Measurements from ENCODE around the gene NELFA. TPM values are rescaled to one million over a fixed set of nuclear protein-coding genes. Genes with fewer than 3 reads are reported as not detected.

NELFA gene
- total RNA-seq, 1 experiment from 2014 or later = 55.0 TPM

DNA sequence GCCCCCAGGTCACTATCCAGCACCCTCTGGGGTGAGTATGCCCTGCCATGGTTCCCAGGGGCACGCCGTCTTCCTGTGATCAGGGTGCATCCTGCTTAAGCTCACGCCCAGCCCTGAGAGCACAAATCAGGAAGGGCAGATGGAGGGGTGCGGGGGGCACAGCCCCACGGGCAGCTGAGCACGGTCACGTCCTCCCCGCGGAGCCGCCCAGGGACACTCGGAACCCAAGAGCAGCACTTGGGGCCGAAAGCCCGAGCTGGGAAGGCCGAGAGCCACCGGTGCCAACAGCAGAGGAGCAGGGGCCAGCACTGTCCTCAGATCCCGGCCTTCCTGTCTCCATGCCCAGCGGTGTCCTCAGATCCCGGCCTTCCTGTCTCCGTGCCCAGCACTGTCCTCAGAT lies 21.5 kb downstream of the NELFA start:
- Histone ChIP-seq H3K79me2 (ENCODE audit: insufficient read depth, low read length) (no peaks in the 10 kb centered on the region; the same call in 1 of the 2 replicates), H3K27ac (ENCODE audit: insufficient read length, low read depth, low read length) (no peak overlapping the region), H3K23me2 (ENCODE audit: insufficient read length, low read depth, low read length, poor library complexity, severe bottlenecking) (no peaks in the 10 kb centered on the region), H2BK5ac (ENCODE audit: insufficient read length, low read length) (no peak overlapping the region), H3K79me1 (ENCODE audit: insufficient read depth, low read depth, low read length, poor library complexity, severe bottlenecking) (peaks cover 10% of the 10 kb centered on the region), H3K9me3 (ENCODE audit: control insufficient read depth, low read depth, low read length) (no peaks in the 10 kb centered on the region), H2AK5ac (ENCODE audit: insufficient read length, low read length) (no peak overlapping the region), H3K18ac (ENCODE audit: insufficient read length, low read depth, low read length) (no peak overlapping the region), H3K56ac (ENCODE audit: insufficient read length, low read depth, low read length) (no peak overlapping the region), H4K8ac (replicated peaks; ENCODE audit: insufficient read length, low read depth, low read length) (no peak overlapping the region), H3K9ac (ENCODE audit: extremely low read depth, insufficient read length, low read length) (no peak overlapping the region), H2BK12ac (ENCODE audit: insufficient read length, low read depth, low read length) (no peak overlapping the region), H4K91ac (ENCODE audit: insufficient read length, low read depth, low read length) (no peak overlapping the region), H3K4me2 (ENCODE audit: insufficient read depth, insufficient read length, low read length) (no peak overlapping the region), H4K20me1 (ENCODE audit: control insufficient read depth, insufficient read depth, insufficient read length) (no peaks in the 10 kb centered on the region), H2BK20ac (ENCODE audit: low read depth, low read length, poor library complexity, severe bottlenecking) (no peak overlapping the region), H2BK15ac (ENCODE audit: low read depth, low read length) (no peak overlapping the region), H3T11ph (ENCODE audit: low read length) (no peak overlapping the region), H2AFZ (ENCODE audit: low read length) (no peak overlapping the region), H3K4me1 (ENCODE audit: insufficient read depth, low read length) (no peaks in the 10 kb centered on the region), H3K4ac (ENCODE audit: low read depth, low read length) (no peak overlapping the region), H3K14ac (ENCODE audit: insufficient read depth, low read length) (no peak overlapping the region), H2BK120ac (ENCODE audit: low read depth, low read length, poor library complexity, severe bottlenecking) (no peak overlapping the region), H4K5ac (ENCODE audit: insufficient read length, low read depth, low read length) (no peak overlapping the region), H3K27me3 (ENCODE audit: insufficient read depth, low read length) (no peaks in the 10 kb centered on the region), H3K23ac (ENCODE audit: insufficient read length, low read depth, low read length) (no peak overlapping the region)
- no peak for DNase-seq
- Mint-ChIP-seq H3K9me3 (no peaks in the 10 kb centered on the region), H3K27me3 (ENCODE audit: low read depth) (no peaks in the 10 kb centered on the region), H3K4me1 (no peaks in the 10 kb centered on the region), H3K36me3 (ENCODE audit: insufficient read depth in 1 of 3, low read depth in 3 of 3) (peaks cover 18 to 53% (median 51%) of the 10 kb centered on the region in 3 experiments; a peak in 6 of 7 replicates), H3K27ac (no peak overlapping the region), H3K4me3 (no peak overlapping the region)
- no CpG with 5 or more reads among the region's 19 CpGs for WGBS (ENCODE audit: extremely low coverage, insufficient read length, low lambda C conversion rate)
- TF ChIP-seq, protein P1, sequence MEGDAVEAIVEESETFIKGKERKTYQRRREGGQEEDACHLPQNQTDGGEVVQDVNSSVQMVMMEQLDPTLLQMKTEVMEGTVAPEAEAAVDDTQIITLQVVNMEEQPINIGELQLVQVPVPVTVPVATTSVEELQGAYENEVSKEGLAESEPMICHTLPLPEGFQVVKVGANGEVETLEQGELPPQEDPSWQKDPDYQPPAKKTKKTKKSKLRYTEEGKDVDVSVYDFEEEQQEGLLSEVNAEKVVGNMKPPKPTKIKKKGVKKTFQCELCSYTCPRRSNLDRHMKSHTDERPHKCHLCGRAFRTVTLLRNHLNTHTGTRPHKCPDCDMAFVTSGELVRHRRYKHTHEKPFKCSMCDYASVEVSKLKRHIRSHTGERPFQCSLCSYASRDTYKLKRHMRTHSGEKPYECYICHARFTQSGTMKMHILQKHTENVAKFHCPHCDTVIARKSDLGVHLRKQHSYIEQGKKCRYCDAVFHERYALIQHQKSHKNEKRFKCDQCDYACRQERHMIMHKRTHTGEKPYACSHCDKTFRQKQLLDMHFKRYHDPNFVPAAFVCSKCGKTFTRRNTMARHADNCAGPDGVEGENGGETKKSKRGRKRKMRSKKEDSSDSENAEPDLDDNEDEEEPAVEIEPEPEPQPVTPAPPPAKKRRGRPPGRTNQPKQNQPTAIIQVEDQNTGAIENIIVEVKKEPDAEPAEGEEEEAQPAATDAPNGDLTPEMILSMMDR (conservative IDR thresholded peaks at IDR 0.05) = no peak

Measured in H9 (cell line).